GM19463 (cell line): ENCODE data around the gene PSTPIP1.

Source experiments
- ATAC-seq: cut with Tn5 transposase; IDR thresholded peaks from one replicate; pipeline ENCODE4 v1.9.1; 2021; ENCODE audit warnings: mild to moderate bottlenecking, moderate library complexity; ENCODE audit not compliant: unreplicated experiment

PSTPIP1 gene

GRCh38 chr15:77028451-77029165 lies 33.7 kb downstream of the PSTPIP1 start:
- ATAC-seq: no peak

- ATAC-seq: no peak
These were observed 34.5 kb downstream of the PSTPIP1 start for GRCh38 chr15:77029166-77030047.

- ATAC-seq: no peak
These were observed 35.4 kb downstream of the PSTPIP1 start for GRCh38 chr15:77030048-77030927.

- ATAC-seq: no peak
These were observed 36.0 kb downstream of the PSTPIP1 start for GRCh38 chr15:77030928-77031375.

GRCh38 chr15:77031376-77032050 lies 36.6 kb downstream of the PSTPIP1 start:
- no peak for ATAC-seq

GRCh38 chr15:77032052-77032646 lies 37.2 kb downstream of the PSTPIP1 start:
- no peak for ATAC-seq

- ATAC-seq: no peak
These were observed 37.9 kb downstream of the PSTPIP1 start for GRCh38 chr15:77032647-77033416.

GRCh38 chr15:77033417-77033728 lies 38.4 kb downstream of the PSTPIP1 start:
- ATAC-seq: no peak

GRCh38 chr15:77033729-77034671 lies 39.1 kb downstream of the PSTPIP1 start:
- no peak for ATAC-seq

GRCh38 chr15:77034695-77035489 lies 40.0 kb downstream of the PSTPIP1 start:
- no peak for ATAC-seq

GRCh38 chr15:77035584-77035983 lies 40.7 kb downstream of the PSTPIP1 start:
- ATAC-seq: no peak

GRCh38 chr15:77035999-77036471 lies 41.1 kb downstream of the PSTPIP1 start:
- no peak for ATAC-seq

- no peak for ATAC-seq
These were observed 41.8 kb downstream of the PSTPIP1 start for GRCh38 chr15:77036537-77037387.

GRCh38 chr15:77037388-77038209 lies 42.7 kb downstream of the PSTPIP1 start:
- no peak for ATAC-seq

GRCh38 chr15:77038312-77039216 lies 43.6 kb downstream of the PSTPIP1 start:
- no peak for ATAC-seq
